NCI-H1417 (cell line): ENCODE data around the gene RBM17.
"Not testable (repeated sequence)": the region's sequence is repeated elsewhere in the genome, so short reads cannot be mapped to it uniquely, and the experiment has no call there.

Source experiments
- DNase-seq, 3 experiments: peaks; one replicate each; lab custom pipeline; 2025; lab: John Stamatoyannopoulos, UW

Gene RBM17

GRCh38 chr10:6088721-6089333, at the start of gene RBM17:
Gene RBM17 (plus strand): TSS chr10:6089034. CDS start chr10:6097066, 8,032 bp downstream.
- DNase-seq, result peak; percentile 84 to 94 (median 88)

- DNase-seq, result no peak
Observed at GRCh38 chr10:6039711-6040110, 49.1 kb upstream of the RBM17 start.

- DNase-seq, result no peak
Observed at GRCh38 chr10:6040205-6040604, 48.6 kb upstream of the RBM17 start.

GRCh38 chr10:6043377-6043776, 45.5 kb upstream of the RBM17 start:
- not testable (repeated sequence) for DNase-seq

- no peak for DNase-seq
Observed at GRCh38 chr10:6044060-6044459, 44.8 kb upstream of the RBM17 start.

- no peak for DNase-seq
Observed at GRCh38 chr10:6044751-6045313, 44.0 kb upstream of the RBM17 start.

GRCh38 chr10:6045314-6045848, 43.5 kb upstream of the RBM17 start:
- DNase-seq, result no peak

- no peak for DNase-seq
Observed at GRCh38 chr10:6045878-6046772, 42.7 kb upstream of the RBM17 start.

GRCh38 chr10:6046773-6047611, 41.8 kb upstream of the RBM17 start:
- no peak for DNase-seq

GRCh38 chr10:6047847-6048246, 41.0 kb upstream of the RBM17 start:
- no peak for DNase-seq

GRCh38 chr10:6048281-6049030, 40.4 kb upstream of the RBM17 start:
- DNase-seq, result no peak

- no peak for DNase-seq
Observed at GRCh38 chr10:6049031-6049400, 39.8 kb upstream of the RBM17 start.

GRCh38 chr10:6050801-6051445, 37.9 kb upstream of the RBM17 start:
- DNase-seq, result peak in 1 of 3 experiments; percentile 8

GRCh38 chr10:6052247-6053221, 36.3 kb upstream of the RBM17 start:
- no peak for DNase-seq

GRCh38 chr10:6053303-6053702, 35.5 kb upstream of the RBM17 start:
- DNase-seq, result no peak

GRCh38 chr10:6053816-6054631, 34.8 kb upstream of the RBM17 start:
- DNase-seq, result peak in 1 of 3 experiments; percentile 19

- DNase-seq, result no peak
Observed at GRCh38 chr10:6054884-6055283, 34.0 kb upstream of the RBM17 start.

- DNase-seq, result no peak
Observed at GRCh38 chr10:6055929-6056328, 32.9 kb upstream of the RBM17 start.
